ENCODE data around the gene THRB. TPM values are rescaled to one million over a fixed set of nuclear protein-coding genes. Genes with fewer than 3 reads are reported as not detected.

The THRB gene
- total and polyA plus RNA-seq, 2 experiments from 2014 or later: 0.49 to 0.57 TPM

GRCh38 chr3:24439021-24439420 is 55.6 kb downstream of the THRB start:
- no peak for TF ChIP-seq CTCF (IDR thresholded peaks at IDR 0.05; ENCODE audit: low read depth, low read length)

GRCh38 chr3:24437326-24437725 is 57.3 kb downstream of the THRB start:
- Histone ChIP-seq H3K27me3 (no peaks in the 10 kb centered on the region), H3K9me3 (ENCODE audit: low read depth) (no peaks in the 10 kb centered on the region), H3K36me3 (no peaks in the 10 kb centered on the region), H3K4me3 (no peak overlapping the region), H3K4me1 (ENCODE audit: low read depth) (peaks cover 16% of the 10 kb centered on the region), H3K27ac (no peak overlapping the region)
- DNase-seq (ENCODE audit: low read depth in 1 of 2, low spot score in 1 of 2): no peak
- TF ChIP-seq CTCF (IDR thresholded peaks at IDR 0.05; ENCODE audit: low read depth, low read length): no peak

More at GRCh38 chr3:24439021-24439420, 55.6 kb downstream of the THRB start:
- Histone ChIP-seq H3K4me1 (ENCODE audit: low read depth) (peaks cover 8% of the 10 kb centered on the region), H3K9me3 (ENCODE audit: low read depth) (no peaks in the 10 kb centered on the region), H3K27ac (no peak overlapping the region), H3K27me3 (no peaks in the 10 kb centered on the region), H3K36me3 (no peaks in the 10 kb centered on the region), H3K4me3 (no peak overlapping the region)
- DNase-seq (ENCODE audit: low read depth in 1 of 2, low spot score in 1 of 2): no peak

- Histone ChIP-seq H3K36me3 (no peaks in the 10 kb centered on the region), H3K4me1 (ENCODE audit: low read depth) (peaks cover 16% of the 10 kb centered on the region), H3K4me3 (no peak overlapping the region), H3K27ac (no peak overlapping the region), H3K27me3 (no peaks in the 10 kb centered on the region), H3K9me3 (ENCODE audit: low read depth) (no peaks in the 10 kb centered on the region)
- DNase-seq (ENCODE audit: low read depth in 1 of 2, low spot score in 1 of 2): peak in 1 of 2 donors; percentile 34
- no peak for TF ChIP-seq CTCF (IDR thresholded peaks at IDR 0.05; ENCODE audit: low read depth, low read length)
These were observed 59.1 kb downstream of the THRB start for GRCh38 chr3:24435584-24435983.

GRCh38 chr3:24434651-24435050 is 60.0 kb downstream of the THRB start:
- no peaks in the 10 kb centered on the region for H3K9me3 ChIP-seq (ENCODE audit: low read depth)
- no peak for DNase-seq (ENCODE audit: low read depth in 1 of 2, low spot score in 1 of 2)
- peaks cover 16% of the 10 kb centered on the region for H3K4me1 ChIP-seq (ENCODE audit: low read depth)
- no peak for TF ChIP-seq CTCF (IDR thresholded peaks at IDR 0.05; ENCODE audit: low read depth, low read length)
- peak overlapping the region; percentile 57 for H3K27ac ChIP-seq
- H3K27me3 ChIP-seq: no peaks in the 10 kb centered on the region
- H3K4me3 ChIP-seq: no peak overlapping the region
- H3K36me3 ChIP-seq: no peaks in the 10 kb centered on the region

GRCh38 chr3:24433838-24434591 is 60.6 kb downstream of the THRB start:
- H3K4me1 ChIP-seq (ENCODE audit: low read depth): peaks cover 16% of the 10 kb centered on the region
- peak overlapping the region; percentile 57 for H3K27ac ChIP-seq
- TF ChIP-seq CTCF (IDR thresholded peaks at IDR 0.05; ENCODE audit: low read depth, low read length): no peak
- no peaks in the 10 kb centered on the region for H3K27me3 ChIP-seq
- no peaks in the 10 kb centered on the region for H3K9me3 ChIP-seq (ENCODE audit: low read depth)
- no peak overlapping the region for H3K4me3 ChIP-seq
- H3K36me3 ChIP-seq: no peaks in the 10 kb centered on the region
- peak in 1 of 2 donors; percentile 46 for DNase-seq (ENCODE audit: low read depth in 1 of 2, low spot score in 1 of 2)
